NOMO-1 treated with dmso at 0.1 percent for 144 hours (cell line): ENCODE results near the gene FAM149B1.
"Not testable (repeated sequence)": the region's sequence is repeated elsewhere in the genome, so short reads cannot be mapped to it uniquely, and the experiment has no call there.

Experiments used
- DNase-seq: peaks from one replicate; lab custom pipeline; 2025; ENCODE audit not compliant: unreplicated experiment; lab: John Stamatoyannopoulos, UW

Gene FAM149B1

GRCh38 chr10:73167783-73168464 lies at the start of gene FAM149B1, which contains the start of gene ECD:
Gene FAM149B1, plus strand, starts transcription at chr10:73168119. Its CDS starts 221 bp downstream, at chr10:73168340.
Gene ECD, minus strand, starts transcription at chr10:73168008. Its CDS starts 4,071 bp downstream, at chr10:73163937.
- DNase-seq = peak; percentile 87

GRCh38 chr10:73119457-73119856 lies 48.5 kb upstream of the FAM149B1 start:
- no peak for DNase-seq

- no peak for DNase-seq
Measured at GRCh38 chr10:73119952-73120351, 48.0 kb upstream of the FAM149B1 start.

- no peak for DNase-seq
Measured at GRCh38 chr10:73126343-73126742, 41.6 kb upstream of the FAM149B1 start.

- DNase-seq = no peak
Measured at GRCh38 chr10:73131301-73131700, 36.6 kb upstream of the FAM149B1 start.

- DNase-seq = no peak
Measured at GRCh38 chr10:73131913-73132686, 35.8 kb upstream of the FAM149B1 start.

- no peak for DNase-seq
Measured at GRCh38 chr10:73134727-73135126, 33.2 kb upstream of the FAM149B1 start.

GRCh38 chr10:73136627-73137026 lies 31.3 kb upstream of the FAM149B1 start:
- no peak for DNase-seq

GRCh38 chr10:73139251-73139650 lies 28.7 kb upstream of the FAM149B1 start:
- DNase-seq = no peak

GRCh38 chr10:73141603-73142002 lies 26.3 kb upstream of the FAM149B1 start:
- no peak for DNase-seq

GRCh38 chr10:73150633-73151413 lies 17.1 kb upstream of the FAM149B1 start:
- DNase-seq = not testable (repeated sequence)

GRCh38 chr10:73152009-73152408 lies 15.9 kb upstream of the FAM149B1 start:
- DNase-seq = no peak

GRCh38 chr10:73156054-73156453 lies 11.9 kb upstream of the FAM149B1 start:
- no peak for DNase-seq

- DNase-seq = no peak
Measured at GRCh38 chr10:73159038-73159648, 8.8 kb upstream of the FAM149B1 start.

GRCh38 chr10:73161079-73161478 lies 6.8 kb upstream of the FAM149B1 start:
- no peak for DNase-seq

- DNase-seq = no peak
Measured at GRCh38 chr10:73161662-73162061, 6.3 kb upstream of the FAM149B1 start.

- DNase-seq = no peak
Measured at GRCh38 chr10:73163096-73163495, 4.8 kb upstream of the FAM149B1 start.

- DNase-seq = no peak
Measured at GRCh38 chr10:73166972-73167371, 947 bp upstream of the FAM149B1 start.

GRCh38 chr10:73167458-73167782 lies 499 bp upstream of the FAM149B1 start:
- DNase-seq = no peak

GRCh38 chr10:73168465-73168803 lies 515 bp downstream of the FAM149B1 start:
- DNase-seq = no peak

GRCh38 chr10:73169320-73169719 lies 1.4 kb downstream of the FAM149B1 start:
- DNase-seq = no peak
